ENCODE results near the gene ADAMTS14.

The ADAMTS14 gene

GRCh38 chr10:70771311-70772194 lies 99.2 kb downstream of the ADAMTS14 start:
- TF ChIP-seq POLR2A (IDR thresholded peaks at IDR 0.05; ENCODE audit: low read depth, low read length), result no peak
- DNase-seq (ENCODE audit: insufficient read length, low spot score) (no peak), FAIRE-seq (no peak)

- TF ChIP-seq POLR2A (IDR thresholded peaks at IDR 0.05; ENCODE audit: low read depth, low read length), result no peak
- no peak for FAIRE-seq
These were observed 100.3 kb downstream of the ADAMTS14 start for GRCh38 chr10:70772627-70773026.

GRCh38 chr10:70773461-70773860 lies 101.2 kb downstream of the ADAMTS14 start:
- no peak for TF ChIP-seq POLR2A (IDR thresholded peaks at IDR 0.05; ENCODE audit: low read depth, low read length)
- FAIRE-seq, result no peak
- no peak for DNase-seq (ENCODE audit: insufficient read length, low spot score)

More at GRCh38 chr10:70772627-70773026, 100.3 kb downstream of the ADAMTS14 start:
- no peak for DNase-seq (ENCODE audit: insufficient read length, low spot score)

- no peak for TF ChIP-seq POLR2A (IDR thresholded peaks at IDR 0.05; ENCODE audit: low read depth, low read length)
- FAIRE-seq, result no peak
- DNase-seq (ENCODE audit: insufficient read length, low spot score), result no peak
These were observed 101.9 kb downstream of the ADAMTS14 start for GRCh38 chr10:70773965-70774809.

- no peak for DNase-seq (ENCODE audit: insufficient read length, low spot score)
- TF ChIP-seq POLR2A (IDR thresholded peaks at IDR 0.05; ENCODE audit: low read depth, low read length), result no peak
- no peak for FAIRE-seq
These were observed 102.7 kb downstream of the ADAMTS14 start for GRCh38 chr10:70774810-70775678.

- no peak for DNase-seq (ENCODE audit: insufficient read length, low spot score)
- TF ChIP-seq POLR2A (IDR thresholded peaks at IDR 0.05; ENCODE audit: low read depth, low read length), result no peak
- no peak for FAIRE-seq
These were observed 103.6 kb downstream of the ADAMTS14 start for GRCh38 chr10:70775679-70776454.

- FAIRE-seq (no peak), DNase-seq (ENCODE audit: insufficient read length, low spot score) (no peak)
- no peak for TF ChIP-seq POLR2A (IDR thresholded peaks at IDR 0.05; ENCODE audit: low read depth, low read length)
These were observed 104.2 kb downstream of the ADAMTS14 start for GRCh38 chr10:70776455-70777005.

- DNase-seq (ENCODE audit: insufficient read length, low spot score) (no peak), FAIRE-seq (no peak)
- no peak for TF ChIP-seq POLR2A (IDR thresholded peaks at IDR 0.05; ENCODE audit: low read depth, low read length)
These were observed 105.0 kb downstream of the ADAMTS14 start for GRCh38 chr10:70777063-70777875.

GRCh38 chr10:70778267-70778924 lies 106.1 kb downstream of the ADAMTS14 start:
- DNase-seq (ENCODE audit: insufficient read length, low spot score) (no peak), FAIRE-seq (no peak)
- TF ChIP-seq POLR2A (IDR thresholded peaks at IDR 0.05; ENCODE audit: low read depth, low read length), result no peak

- DNase-seq (ENCODE audit: insufficient read length, low spot score), result no peak
- no peak for FAIRE-seq
- no peak for TF ChIP-seq POLR2A (IDR thresholded peaks at IDR 0.05; ENCODE audit: low read depth, low read length)
These were observed 106.8 kb downstream of the ADAMTS14 start for GRCh38 chr10:70779088-70779487.

Data from H54 (cell line).